ENCODE measurements around the gene TLL1. TPM values are rescaled to one million over a fixed set of nuclear protein-coding genes. Genes with fewer than 3 reads are reported as not detected.

The TLL1 gene
- polyA plus RNA-seq, 1 of the 3 experiments (the other 2 are of a cell fraction), result 0.07 TPM

- no peaks in the 10 kb centered on the region for H3K36me3 ChIP-seq (replicated peaks in 1 of 2; ENCODE audit: control insufficient read depth in 1 of 2, insufficient read depth in 2 of 2, low read length in 1 of 2)
- no peak overlapping the region for H3K9ac ChIP-seq
- H3K4me1 ChIP-seq (ENCODE audit: control insufficient read depth in 1 of 2, insufficient read depth in 2 of 2, low read depth in 1 of 2, low read length in 1 of 2), result no peaks in the 10 kb centered on the region; a peak in 1 of 4 replicates
Measured at GRCh38 chr4:166017804-166018203, 144.8 kb downstream of the TLL1 start.

More at GRCh38 chr4:166017804-166018203, 144.8 kb downstream of the TLL1 start:
- no peaks in the 10 kb centered on the region for H3K27me3 ChIP-seq (ENCODE audit: insufficient read depth)
- TF ChIP-seq TAF1 (IDR thresholded peaks at IDR 0.05; ENCODE audit: borderline replicate concordance, low read depth, low read length) (no peak), REST (IDR thresholded peaks at IDR 0.05; ENCODE audit: low read depth, low read length) (no peak), NFIC (IDR thresholded peaks at IDR 0.05; ENCODE audit: borderline replicate concordance) (no peak), ZBTB33 (IDR thresholded peaks at IDR 0.05; ENCODE audit: borderline replicate concordance, low read depth) (no peak), SIN3A (IDR thresholded peaks at IDR 0.05; ENCODE audit: borderline replicate concordance, low read depth, low read length) (no peak)
- WGBS (ENCODE audit: low lambda C conversion rate), result 3% methylated on average over 1 of the region's 1 CpG
- H3K79me2 ChIP-seq (ENCODE audit: insufficient read depth), result no peaks in the 10 kb centered on the region
- no peaks in the 10 kb centered on the region for H4K20me1 ChIP-seq (ENCODE audit: insufficient read depth)
- H3K27ac ChIP-seq (ENCODE audit: low read depth in 2 of 2, low read length in 1 of 2), result no peak overlapping the region
- H3K9me2 ChIP-seq, result no peaks in the 10 kb centered on the region
- H3K4me3 ChIP-seq (ENCODE audit: low read depth in 2 of 2, low read length in 1 of 2), result no peak overlapping the region
- ChIA-PET POLR2A (no interaction called here), CTCF (no interaction called here)
- H3K9me3 ChIP-seq, result no peaks in the 10 kb centered on the region
- H3F3A ChIP-seq (replicated peaks; ENCODE audit: insufficient read depth), result no peaks in the 10 kb centered on the region
- H2AFZ ChIP-seq (ENCODE audit: low read depth), result no peak overlapping the region
- no peak overlapping the region for H3K4me2 ChIP-seq
- no peak for DNase-seq

Data from SK-N-SH (cell line).